HG02571 (cell line): Measurements from ENCODE around the gene ZNF438.
"Not testable (repeated sequence)": the region's sequence is repeated elsewhere in the genome, so short reads cannot be mapped to it uniquely, and the experiment has no call there.

Source experiments
- ATAC-seq: cut with Tn5 transposase; IDR thresholded peaks from one replicate; pipeline ENCODE4 v1.9.1; 2021; ENCODE audit warnings: mild to moderate bottlenecking, moderate library complexity; ENCODE audit not compliant: unreplicated experiment

Gene ZNF438

GRCh38 chr10:30986053-30986555 is 45.6 kb downstream of the ZNF438 start:
- no peak for ATAC-seq

DNA sequence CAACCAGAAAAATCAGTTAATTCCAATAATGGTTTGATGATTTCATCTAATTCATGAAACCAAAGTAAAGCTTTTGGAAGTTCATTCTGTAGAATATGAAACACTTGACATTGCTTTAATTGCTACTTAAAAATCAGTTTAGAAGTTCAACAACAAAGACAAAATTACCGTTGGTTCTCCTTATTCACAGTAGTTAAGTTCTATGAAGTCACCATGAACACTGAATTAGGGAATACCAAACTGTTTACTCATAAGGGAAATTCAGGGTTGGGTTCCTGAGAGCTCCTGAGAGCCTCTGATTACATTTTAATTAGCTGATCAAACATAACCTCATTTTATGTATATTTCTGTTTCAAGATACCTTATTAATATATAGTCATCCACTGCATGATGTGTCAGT is 46.2 kb downstream of the ZNF438 start:
- no peak for ATAC-seq

DNA sequence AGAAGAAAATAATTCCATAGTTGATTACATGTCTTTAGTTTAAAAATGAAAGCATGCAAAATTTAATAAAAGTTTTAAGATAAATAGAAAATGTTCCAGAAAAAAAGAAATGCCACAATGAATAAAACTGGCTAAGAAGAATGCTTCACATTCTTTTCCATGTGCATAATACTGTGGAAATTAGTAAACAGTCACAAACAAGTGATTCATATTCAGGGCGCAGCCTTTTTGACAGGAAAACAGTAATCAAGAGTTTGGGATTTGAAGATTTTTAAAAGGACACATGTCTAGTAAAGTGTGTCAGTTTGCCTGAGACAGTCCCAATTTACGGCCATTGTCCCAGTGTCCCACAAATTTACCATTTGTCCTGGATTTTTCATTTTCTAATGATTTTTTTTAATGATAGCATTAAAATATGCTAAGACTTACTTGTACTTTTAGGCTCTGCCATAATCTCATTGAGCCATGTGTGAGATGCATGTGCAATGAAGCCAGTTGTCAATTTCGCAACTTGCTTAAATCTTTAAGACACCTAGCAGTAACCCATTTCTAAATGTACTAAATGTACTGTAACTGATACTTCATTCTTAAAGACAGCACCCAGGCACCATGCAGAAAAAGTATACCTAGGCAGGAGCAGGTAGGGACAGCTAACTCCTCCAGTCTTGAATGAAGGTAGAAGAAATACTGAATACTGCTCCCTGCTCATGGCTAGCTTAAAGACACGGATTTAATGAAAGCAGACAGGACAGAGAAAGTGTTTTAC is 46.9 kb downstream of the ZNF438 start:
- no peak for ATAC-seq

DNA sequence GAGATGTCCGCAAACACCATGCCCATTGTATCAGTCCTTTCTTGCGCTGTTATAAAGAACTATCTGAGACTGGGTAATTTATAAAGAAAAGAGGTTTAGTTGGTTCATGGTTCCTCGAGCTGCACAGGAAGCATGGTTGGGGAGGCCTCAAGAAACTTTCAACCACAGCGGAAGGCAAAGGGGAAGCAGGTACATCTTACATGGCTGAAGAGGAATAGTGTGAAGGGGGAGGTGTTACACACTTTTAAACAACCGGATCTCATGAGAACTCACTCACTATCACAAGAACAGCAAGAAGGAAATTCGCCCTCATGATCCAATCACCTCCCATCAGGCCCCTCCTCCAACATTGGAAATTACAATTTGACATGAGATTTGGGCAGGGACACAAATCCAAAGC is 48.5 kb downstream of the ZNF438 start:
- ATAC-seq = not testable (repeated sequence)

- no peak for ATAC-seq
Observed at GRCh38 chr10:30980951-30981616, 50.6 kb downstream of the ZNF438 start.

- ATAC-seq = no peak
Observed at GRCh38 chr10:30979956-30980355, 51.7 kb downstream of the ZNF438 start.

DNA sequence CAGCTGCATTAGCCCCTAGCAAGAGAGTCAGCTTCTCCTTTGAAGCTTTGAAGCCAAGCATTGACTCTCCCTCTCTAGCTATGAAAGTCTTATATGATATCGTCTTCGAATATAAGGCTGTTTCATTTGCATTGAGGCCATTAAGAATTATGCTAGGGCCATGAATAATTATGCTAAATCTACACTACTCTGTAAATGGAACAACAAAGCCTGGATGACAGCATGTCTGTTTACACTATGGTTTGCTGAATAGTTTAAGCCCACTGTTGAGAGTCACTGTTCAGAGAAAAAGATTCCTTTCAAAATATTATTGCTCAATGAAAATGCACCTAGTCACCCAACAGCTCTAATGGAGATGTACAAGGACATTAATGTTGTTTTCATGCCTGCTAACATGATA is 52.8 kb downstream of the ZNF438 start:
- no peak for ATAC-seq

GRCh38 chr10:30977385-30977784 is 54.3 kb downstream of the ZNF438 start:
- ATAC-seq = no peak

DNA sequence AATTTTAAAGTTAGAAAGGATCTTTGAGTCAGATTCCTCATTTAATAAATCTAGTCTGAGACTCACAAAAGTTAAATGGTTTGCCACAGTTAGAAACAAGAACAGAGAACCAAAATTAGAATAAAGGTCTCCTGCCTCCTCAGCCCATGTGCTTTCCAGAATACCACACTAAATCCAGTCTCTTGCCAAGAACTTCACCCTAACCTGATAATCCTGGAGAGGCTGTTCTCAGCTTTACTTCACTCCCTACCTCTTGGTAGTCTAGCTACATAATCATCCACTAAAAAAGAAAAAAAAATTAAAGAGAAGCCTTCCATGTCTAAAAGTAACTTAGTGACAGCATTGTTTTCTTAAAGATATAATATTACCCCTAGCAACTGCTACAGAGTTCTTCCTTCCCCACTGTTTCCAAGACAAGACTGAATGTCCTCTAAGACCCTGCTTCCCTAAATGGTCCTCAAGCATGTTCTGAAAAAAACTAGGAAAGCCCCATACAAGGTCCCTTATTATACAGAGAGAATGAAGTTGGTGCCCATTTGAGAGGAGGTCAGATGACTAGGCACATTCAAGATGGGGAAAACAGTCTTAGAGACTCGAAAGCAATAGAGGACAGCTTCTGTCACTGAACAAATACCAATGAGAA is 56.8 kb downstream of the ZNF438 start:
- no peak for ATAC-seq

DNA sequence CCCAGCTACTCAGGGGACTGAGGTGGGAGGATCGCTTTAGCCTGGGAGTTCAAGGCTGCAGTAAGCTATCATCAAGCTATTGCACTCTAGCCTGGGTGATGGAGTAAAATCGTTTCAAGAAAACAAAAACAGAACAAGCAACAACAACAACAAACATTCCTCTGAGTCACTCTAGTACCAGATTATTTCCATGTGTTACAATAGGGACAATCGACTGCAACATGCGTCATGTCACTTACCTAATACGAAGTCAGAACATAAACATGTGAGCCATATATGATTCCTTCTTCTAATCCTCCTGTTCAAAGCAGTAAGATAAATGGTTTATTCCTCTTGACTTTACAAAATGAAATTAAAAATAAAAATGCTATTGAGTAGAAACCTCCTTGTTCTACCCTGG is 57.3 kb downstream of the ZNF438 start:
- no peak for ATAC-seq

DNA sequence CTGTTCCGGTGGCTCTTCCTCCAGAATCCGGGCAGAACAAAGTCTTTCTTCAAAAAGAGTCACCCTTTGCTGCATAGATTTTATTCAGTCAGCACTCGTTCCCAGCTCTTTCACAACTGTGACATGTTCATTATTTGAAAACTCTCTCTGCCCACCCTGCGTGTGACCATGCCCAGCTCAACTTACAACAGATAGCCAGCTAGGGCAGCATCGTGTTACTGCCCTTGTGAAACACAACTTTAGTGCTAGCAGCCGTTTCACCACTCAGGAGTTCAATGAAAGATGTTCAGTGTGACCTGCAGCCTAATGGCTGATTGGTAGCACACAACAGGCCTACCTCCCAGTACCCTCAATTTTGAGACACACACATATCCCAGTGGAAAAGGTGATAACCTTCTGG is 57.9 kb downstream of the ZNF438 start:
- no peak for ATAC-seq

DNA sequence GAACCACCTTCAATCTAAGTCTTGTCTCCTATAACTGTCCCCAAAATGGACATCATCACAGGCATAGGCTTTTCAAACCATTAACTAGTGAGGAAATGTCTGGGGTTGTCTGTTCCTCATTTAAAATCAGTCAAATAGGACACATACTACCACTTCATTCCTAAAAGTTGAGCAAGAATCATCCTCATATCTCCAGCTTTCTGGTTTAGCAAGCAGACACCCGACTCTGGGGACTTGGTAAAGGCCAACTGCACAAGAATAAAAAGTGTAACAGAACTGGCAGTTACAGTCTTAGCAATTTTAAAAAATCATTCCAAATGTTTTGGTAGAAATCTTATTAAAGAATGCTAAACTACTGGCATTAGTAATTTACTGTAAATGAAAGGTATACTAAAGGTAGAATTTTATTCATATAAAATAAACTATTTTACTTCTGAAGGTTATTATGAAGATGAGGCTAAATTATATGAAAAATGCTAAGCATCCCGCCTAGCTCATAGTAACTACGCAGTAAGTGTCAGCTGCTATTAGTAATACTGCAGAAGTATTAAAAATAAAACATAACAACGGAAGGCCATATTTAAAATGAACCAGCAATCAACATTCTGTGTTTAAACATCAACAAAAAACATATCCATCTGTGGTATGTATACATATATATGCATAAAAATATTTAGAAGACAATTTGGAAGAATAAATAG is 60.8 kb downstream of the ZNF438 start:
- ATAC-seq = no peak

DNA sequence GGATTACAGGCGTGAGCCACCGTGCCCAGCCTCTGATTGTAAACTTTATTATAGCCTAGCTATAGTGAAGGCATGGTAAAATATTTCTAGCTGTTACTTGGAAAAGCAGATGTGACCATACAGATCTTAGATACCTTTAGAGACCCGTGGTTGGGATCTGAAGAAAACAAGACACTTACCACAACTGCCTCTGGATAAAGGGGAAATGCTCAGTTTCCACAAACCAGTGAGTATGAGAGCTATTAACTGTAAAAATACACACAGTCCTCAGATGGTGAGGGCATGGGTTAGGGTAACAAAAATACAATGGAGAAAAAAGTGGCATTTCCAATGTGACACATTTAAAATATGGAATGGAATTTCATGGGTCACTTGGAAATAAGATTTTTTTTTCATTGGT is 63.0 kb downstream of the ZNF438 start:
- no peak for ATAC-seq

- no peak for ATAC-seq
Observed at GRCh38 chr10:30967650-30968410, 63.8 kb downstream of the ZNF438 start.

GRCh38 chr10:30963992-30964930 is 67.4 kb downstream of the ZNF438 start:
- no peak for ATAC-seq

DNA sequence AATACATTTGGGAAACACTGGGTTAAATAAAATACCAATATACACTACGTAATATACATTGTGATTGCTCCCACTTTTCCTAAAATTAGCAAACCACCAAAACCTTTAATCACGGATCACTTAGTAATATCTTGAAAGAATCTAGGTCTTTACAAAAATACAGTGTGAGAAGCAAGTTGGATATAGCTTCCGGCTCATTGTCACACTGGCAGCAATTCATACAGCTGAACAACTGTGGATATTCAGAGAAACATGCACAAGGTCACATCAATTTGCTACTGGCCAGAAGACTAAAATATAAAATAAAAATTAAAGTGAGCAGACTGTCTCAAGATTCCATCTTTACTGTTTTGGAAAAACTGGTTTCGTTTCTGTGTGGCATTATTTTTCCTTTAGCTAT is 69.1 kb downstream of the ZNF438 start:
- no peak for ATAC-seq

DNA sequence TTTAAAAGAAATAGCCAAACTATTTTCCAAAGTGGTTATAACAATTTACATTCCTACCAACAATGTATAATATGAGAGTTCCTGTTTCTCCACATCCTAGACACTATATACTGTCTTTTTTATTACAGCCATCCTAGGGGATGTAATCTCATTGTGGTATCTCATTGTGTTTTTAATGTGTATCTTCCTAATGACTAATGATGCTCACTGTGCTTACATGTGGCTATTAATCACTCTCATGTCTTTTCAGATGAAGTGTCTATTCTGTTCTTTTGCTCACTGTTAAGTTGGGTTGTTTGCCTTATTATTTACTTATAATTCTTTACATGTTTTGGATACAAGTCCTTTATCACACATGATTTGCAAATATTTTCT is 71.8 kb downstream of the ZNF438 start:
- ATAC-seq = no peak

- not testable (repeated sequence) for ATAC-seq
Observed at GRCh38 chr10:30949218-30949617, 82.4 kb downstream of the ZNF438 start.

- no peak for ATAC-seq
Observed at GRCh38 chr10:30944005-30944404, 87.7 kb downstream of the ZNF438 start.

DNA sequence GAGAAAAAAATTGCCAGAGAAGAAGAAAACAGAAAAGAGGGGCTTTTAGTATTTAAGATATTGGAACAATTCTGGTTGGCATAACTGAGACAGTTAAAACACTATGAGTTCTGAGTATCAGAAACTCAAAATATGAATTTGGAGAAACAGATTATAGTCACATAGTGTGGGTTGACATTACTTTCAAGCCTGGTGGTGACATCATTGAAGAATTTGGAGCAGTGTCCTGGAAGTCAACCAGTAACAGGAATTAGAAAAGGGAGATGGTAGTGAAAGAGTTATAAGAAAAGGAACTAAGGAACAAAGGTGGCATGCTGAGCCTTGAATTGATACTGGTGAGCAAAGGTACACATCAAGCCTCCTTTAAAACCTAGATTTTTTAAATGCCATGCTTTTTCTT is 88.2 kb downstream of the ZNF438 start:
- no peak for ATAC-seq
